Measurements from ENCODE around the gene CACNA1B.

- TF ChIP-seq, protein P1, sequence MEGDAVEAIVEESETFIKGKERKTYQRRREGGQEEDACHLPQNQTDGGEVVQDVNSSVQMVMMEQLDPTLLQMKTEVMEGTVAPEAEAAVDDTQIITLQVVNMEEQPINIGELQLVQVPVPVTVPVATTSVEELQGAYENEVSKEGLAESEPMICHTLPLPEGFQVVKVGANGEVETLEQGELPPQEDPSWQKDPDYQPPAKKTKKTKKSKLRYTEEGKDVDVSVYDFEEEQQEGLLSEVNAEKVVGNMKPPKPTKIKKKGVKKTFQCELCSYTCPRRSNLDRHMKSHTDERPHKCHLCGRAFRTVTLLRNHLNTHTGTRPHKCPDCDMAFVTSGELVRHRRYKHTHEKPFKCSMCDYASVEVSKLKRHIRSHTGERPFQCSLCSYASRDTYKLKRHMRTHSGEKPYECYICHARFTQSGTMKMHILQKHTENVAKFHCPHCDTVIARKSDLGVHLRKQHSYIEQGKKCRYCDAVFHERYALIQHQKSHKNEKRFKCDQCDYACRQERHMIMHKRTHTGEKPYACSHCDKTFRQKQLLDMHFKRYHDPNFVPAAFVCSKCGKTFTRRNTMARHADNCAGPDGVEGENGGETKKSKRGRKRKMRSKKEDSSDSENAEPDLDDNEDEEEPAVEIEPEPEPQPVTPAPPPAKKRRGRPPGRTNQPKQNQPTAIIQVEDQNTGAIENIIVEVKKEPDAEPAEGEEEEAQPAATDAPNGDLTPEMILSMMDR (IDR thresholded peaks at IDR 0.05), result no peak
- TF ChIP-seq MAX (IDR thresholded peaks at IDR 0.05; ENCODE audit: low read depth) (no peak), CHD2 (IDR thresholded peaks at IDR 0.05; ENCODE audit: low read length, partially characterized antibody) (no peak), EP300 (IDR thresholded peaks at IDR 0.05; ENCODE audit: borderline replicate concordance in 1 of 2, low read depth in 1 of 2, low read length in 1 of 2) (no peak), POLR2AphosphoS5 (IDR thresholded peaks at IDR 0.05; ENCODE audit: low read depth, low read length) (no peak), GABPA (IDR thresholded peaks at IDR 0.05; ENCODE audit: low read depth) (no peak), MXI1 (IDR thresholded peaks at IDR 0.05; ENCODE audit: low read depth, low read length) (no peak), RCOR1 (IDR thresholded peaks at IDR 0.05; ENCODE audit: low read length) (no peak), EZH2phosphoT487 (IDR thresholded peaks at IDR 0.05; ENCODE audit: borderline replicate concordance, low read depth) (no peak), FOSL2 (IDR thresholded peaks at IDR 0.05; ENCODE audit: borderline replicate concordance, low read depth) (no peak)
- TF ChIP-seq, protein P2, sequence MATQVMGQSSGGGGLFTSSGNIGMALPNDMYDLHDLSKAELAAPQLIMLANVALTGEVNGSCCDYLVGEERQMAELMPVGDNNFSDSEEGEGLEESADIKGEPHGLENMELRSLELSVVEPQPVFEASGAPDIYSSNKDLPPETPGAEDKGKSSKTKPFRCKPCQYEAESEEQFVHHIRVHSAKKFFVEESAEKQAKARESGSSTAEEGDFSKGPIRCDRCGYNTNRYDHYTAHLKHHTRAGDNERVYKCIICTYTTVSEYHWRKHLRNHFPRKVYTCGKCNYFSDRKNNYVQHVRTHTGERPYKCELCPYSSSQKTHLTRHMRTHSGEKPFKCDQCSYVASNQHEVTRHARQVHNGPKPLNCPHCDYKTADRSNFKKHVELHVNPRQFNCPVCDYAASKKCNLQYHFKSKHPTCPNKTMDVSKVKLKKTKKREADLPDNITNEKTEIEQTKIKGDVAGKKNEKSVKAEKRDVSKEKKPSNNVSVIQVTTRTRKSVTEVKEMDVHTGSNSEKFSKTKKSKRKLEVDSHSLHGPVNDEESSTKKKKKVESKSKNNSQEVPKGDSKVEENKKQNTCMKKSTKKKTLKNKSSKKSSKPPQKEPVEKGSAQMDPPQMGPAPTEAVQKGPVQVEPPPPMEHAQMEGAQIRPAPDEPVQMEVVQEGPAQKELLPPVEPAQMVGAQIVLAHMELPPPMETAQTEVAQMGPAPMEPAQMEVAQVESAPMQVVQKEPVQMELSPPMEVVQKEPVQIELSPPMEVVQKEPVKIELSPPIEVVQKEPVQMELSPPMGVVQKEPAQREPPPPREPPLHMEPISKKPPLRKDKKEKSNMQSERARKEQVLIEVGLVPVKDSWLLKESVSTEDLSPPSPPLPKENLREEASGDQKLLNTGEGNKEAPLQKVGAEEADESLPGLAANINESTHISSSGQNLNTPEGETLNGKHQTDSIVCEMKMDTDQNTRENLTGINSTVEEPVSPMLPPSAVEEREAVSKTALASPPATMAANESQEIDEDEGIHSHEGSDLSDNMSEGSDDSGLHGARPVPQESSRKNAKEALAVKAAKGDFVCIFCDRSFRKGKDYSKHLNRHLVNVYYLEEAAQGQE (IDR thresholded peaks at IDR 0.05; ENCODE audit: low read depth, low read length), result no peak
These were observed 175.8 kb downstream of the CACNA1B start for GRCh38 chr9:138053321-138053868.

Data from SK-N-SH (cell line).